GM12878 (cell line): ENCODE measurements around the gene NPEPPS. TPM values are rescaled to one million over a fixed set of nuclear protein-coding genes. Genes with fewer than 3 reads are reported as not detected.
"Not testable (repeated sequence)": the region's sequence is repeated elsewhere in the genome, so short reads cannot be mapped to it uniquely, and the experiment has no call there.

Experiments used
- ATAC-seq: fragments of 200-7000 bp; cut with Tn5 transposase; 3 replicates; pipeline ENCODE4 v1.9.1; 2020; ENCODE audit warnings: mild to moderate bottlenecking, moderate library complexity
- BruUV-seq: library from RNA; stranded (reverse); fragments of 400-500 nt; replicated peaks from 2 replicates; lab custom pipeline; 2021; lab: Mats Ljungman, UMichigan
- CTCF ChIA-PET: fragments of 300-600 bp; sonication (Branson Sonifier 250); formaldehyde crosslinking; extraction: SDS; loops from one replicate; lab custom pipeline; 2021; ENCODE audit warnings: inconsistent platforms; lab: Yijun Ruan, JAX
- POLR2A ChIA-PET: fragments of 350-600 bp; formaldehyde crosslinking; extraction: SDS; loops from one replicate; lab custom pipeline; 2021; ENCODE audit warnings: inconsistent platforms; lab: Charles Lee
- RAD21 ChIA-PET: fragments of 300-600 bp; sonication (Branson Sonifier 250); formaldehyde crosslinking; loops from one replicate; lab custom pipeline; 2023; ENCODE audit warnings: antibody characterized with exemption; ENCODE audit not compliant: unreplicated experiment; lab: Charles Lee
- SMC1A ChIA-PET: fragments of 300-600 bp; sonication (Branson Sonifier 250); formaldehyde crosslinking; loops from one replicate; lab custom pipeline; 2023; ENCODE audit not compliant: unreplicated experiment, uncharacterized antibody; lab: Charles Lee
- DNase-seq: peaks from one replicate; pipeline ENCODE4 v3.0.0-alpha.2; 2011; ENCODE audit warnings: low read depth, low spot score
- FAIRE-seq: peaks from 3 replicates; lab custom pipeline; 2011; peaks lifted over from hg19 to GRCh38; lab: Jason Lieb, UNC
- H2AFZ ChIP-seq: 2 replicates; pipeline ENCODE4 v1.6.0; 2011; ENCODE audit warnings: low read depth, low read length, control low read depth; ENCODE audit not compliant: control insufficient read depth
- H3K27ac ChIP-seq: 2 replicates; pipeline ENCODE4 v1.5.1; 2011; ENCODE audit warnings: control low read depth; ENCODE audit not compliant: control insufficient read depth, insufficient read depth
- H3K27me3 ChIP-seq, 2 experiments: replicated peaks in 1 of 2; 2 replicates each; pipeline versions ENCODE4 v1.6.0 to v1.6.1; 2011; ENCODE audit warnings: low read length in 1 of 2; ENCODE audit not compliant: control insufficient read depth in 2 of 2, insufficient read depth in 2 of 2
- H3K36me3 ChIP-seq, 2 experiments: 2 replicates each; pipeline ENCODE4 v1.5.1; 2011; ENCODE audit warnings: low read length in 1 of 2; ENCODE audit not compliant: control insufficient read depth in 2 of 2, insufficient read depth in 2 of 2
- H3K4me1 ChIP-seq: 2 replicates; pipeline ENCODE4 v1.6.1; 2011; ENCODE audit warnings: mild to moderate bottlenecking, low read length, moderate library complexity, mixed read lengths; ENCODE audit not compliant: control insufficient read depth, insufficient read depth
- H3K4me2 ChIP-seq: 2 replicates; pipeline ENCODE4 v1.6.0; 2011; ENCODE audit warnings: control low read depth; ENCODE audit not compliant: control insufficient read depth, insufficient read depth
- H3K4me3 ChIP-seq: fragments of 200-600 bp; sonication (generic); 2 replicates; pipeline ENCODE4 v1.5.1; 2016
- H3K79me2 ChIP-seq: 2 replicates; pipeline ENCODE4 v1.6.0; 2011; ENCODE audit warnings: low read length; ENCODE audit not compliant: control insufficient read depth, insufficient read depth
- H3K9ac ChIP-seq: 2 replicates; pipeline ENCODE4 v1.8.0; 2011; ENCODE audit warnings: low read length, control low read depth, mixed read lengths; ENCODE audit not compliant: control insufficient read depth, insufficient read depth
- H3K9me3 ChIP-seq: replicated peaks from 3 replicates; pipeline ENCODE4 v1.5.1; 2011; ENCODE audit warnings: mild to moderate bottlenecking, low read length; ENCODE audit not compliant: control insufficient read depth, insufficient read depth
- H4K20me1 ChIP-seq: 2 replicates; pipeline ENCODE4 v1.6.0; 2011; ENCODE audit not compliant: control insufficient read depth, insufficient read depth
- WGBS: methylation state at CpG from one replicate; pipeline ENCODE4 v1.1.6; 2016; ENCODE audit warnings: low lambda C conversion rate; ENCODE audit not compliant: insufficient replicate concordance, insufficient coverage; ENCODE audit errors: missing lambda C conversion rate; 5-methylcytosine and 5-hydroxymethylcytosine counted together
- in situ Hi-C: fragments of 300-500 bp; cut with MboI; formaldehyde crosslinking; loops from 9 replicates; pipeline ENCODE4 v1.14.3; 2018; ENCODE audit warnings: mixed read lengths
- intact Hi-C: fragments of 100-400 bp; cut with micrococcal nuclease; formaldehyde crosslinking; loops from one replicate; pipeline ENCODE4 v1.14.2; 2022; ENCODE audit not compliant: unreplicated experiment
- polyA plus RNA-seq, 11 experiments: library from polyadenylated mRNA; depleted of rRNA in 4 of 11; unstranded in 6 of 11; stranded (reverse) in 5 of 11; fragments of >200 nt; fragmentation: Nextera tagmentation in 4 of 11; fragmentation: Illumina TruSeq in 1 of 11; extraction: Ambion mirVana in 4 of 11; extraction: Trizol in 1 of 11; gene quantifications; 1 replicate in 1 of 11; 2 replicates in 10 of 11; pipeline versions ENCODE4 v1.2.1 to v1.2.3, GENCODE V29; 2011 to 2016; ENCODE audit warnings: inconsistent platforms in 2 of 11, missing spikeins in 2 of 11, low read depth in 1 of 11
- total RNA-seq, 4 experiments: library from RNA; depleted of rRNA in 3 of 4; stranded (reverse); fragments of >200 nt in 3 of 4; fragmentation: Illumina TruSeq in 1 of 4; extraction: Trizol in 1 of 4; gene quantifications; 2 replicates each; pipeline versions ENCODE4 v1.2.1 to v1.2.3, GENCODE V29; 2013 to 2021

Gene NPEPPS
- total and polyA plus RNA-seq, 10 of the 15 experiments (the other 5 are each of a cell fraction or from before 2014, with no cell fraction given): 25.8 to 214 (median 64.6) TPM

DNA sequence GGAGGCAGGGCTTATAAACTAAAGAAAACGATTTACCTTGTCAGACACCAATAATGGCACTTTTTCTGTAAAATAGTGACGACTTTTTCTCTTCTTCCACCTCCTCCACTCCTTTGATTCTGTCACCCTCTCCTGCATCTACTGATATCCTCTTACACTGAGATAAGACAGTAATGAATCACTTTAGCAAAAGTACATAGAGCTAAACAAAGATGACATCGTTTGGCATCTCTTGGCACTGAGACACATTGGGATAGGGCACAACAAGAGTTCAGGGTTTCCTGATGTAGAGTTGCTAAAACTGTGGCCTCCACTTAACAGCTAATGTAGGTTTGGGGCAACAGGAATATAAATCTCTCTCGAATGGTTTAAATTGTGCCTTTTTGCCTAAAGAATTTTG, 10.6 kb upstream of the NPEPPS start:
- in situ Hi-C loops, CTCF ChIA-PET, H3K4me3 ChIP-seq: not testable (repeated sequence)

DNA sequence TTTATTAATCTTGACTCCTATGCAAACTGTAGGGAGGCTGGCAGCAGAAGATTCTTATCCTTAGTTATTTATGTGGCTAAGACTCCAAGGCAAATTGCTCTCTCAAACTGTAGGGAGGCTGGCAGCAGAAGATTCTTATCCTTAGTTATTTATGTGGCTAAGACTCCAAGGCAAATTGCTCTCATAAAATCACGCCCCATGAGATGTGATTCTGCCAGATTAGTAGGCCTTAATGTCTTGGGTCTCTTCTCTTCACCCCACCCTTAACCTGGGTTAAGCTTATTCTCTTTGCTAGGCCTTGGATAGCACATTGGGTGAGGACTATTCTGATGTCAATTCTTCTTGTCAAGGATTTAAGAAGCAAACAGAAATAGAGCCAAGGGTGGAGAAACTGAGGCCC, 9.5 kb upstream of the NPEPPS start:
- H4K20me1 ChIP-seq, H3K4me2 ChIP-seq, H3K4me3 ChIP-seq, H3K4me1 ChIP-seq, H3K9ac ChIP-seq, RAD21 ChIA-PET, H3K27me3 ChIP-seq, ATAC-seq, POLR2A ChIA-PET, DNase-seq, intact Hi-C loops, H3K36me3 ChIP-seq, BruUV-seq, SMC1A ChIA-PET, H3K27ac ChIP-seq, FAIRE-seq, H3K9me3 ChIP-seq, H3K79me2 ChIP-seq, H2AFZ ChIP-seq, CTCF ChIA-PET, in situ Hi-C loops: not testable (repeated sequence)
- 35% methylated on average over 1 of the region's 1 CpG for WGBS

More for the DNA sequence above, 10.6 kb upstream of the NPEPPS start:
- SMC1A ChIA-PET, ATAC-seq, H3K27me3 ChIP-seq, DNase-seq, RAD21 ChIA-PET, H4K20me1 ChIP-seq, H3K9me3 ChIP-seq, BruUV-seq, POLR2A ChIA-PET, H3K79me2 ChIP-seq, H3K4me2 ChIP-seq, H3K9ac ChIP-seq, intact Hi-C loops, H3K36me3 ChIP-seq, H2AFZ ChIP-seq, FAIRE-seq, H3K4me1 ChIP-seq, H3K27ac ChIP-seq: not testable (repeated sequence)
- 13% methylated on average over 3 of the region's 4 CpGs for WGBS

DNA sequence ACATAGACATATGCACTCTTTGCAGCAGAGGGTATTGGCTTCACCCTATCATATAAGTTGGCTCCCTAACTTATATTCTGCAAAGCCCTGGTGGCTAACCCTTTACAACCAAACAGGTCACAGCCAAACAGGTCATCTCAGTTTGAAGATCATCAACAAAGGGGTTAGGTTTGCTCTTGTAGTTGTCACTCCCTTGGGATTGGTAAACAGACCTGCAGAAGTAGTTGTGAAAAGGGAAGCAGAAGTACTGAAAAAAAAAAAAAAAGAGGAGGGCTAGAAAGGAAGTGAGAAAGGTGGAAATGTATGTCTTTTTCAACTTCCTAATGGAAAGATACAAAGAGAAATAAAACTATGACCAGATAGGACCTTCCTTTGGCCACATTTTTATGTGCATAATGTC, 8.6 kb upstream of the NPEPPS start:
- POLR2A ChIA-PET, RAD21 ChIA-PET, H3K9me3 ChIP-seq, ATAC-seq, in situ Hi-C loops, SMC1A ChIA-PET, H3K36me3 ChIP-seq, H2AFZ ChIP-seq, DNase-seq, H3K4me1 ChIP-seq, FAIRE-seq, CTCF ChIA-PET, H3K27me3 ChIP-seq, BruUV-seq, H3K4me3 ChIP-seq, H3K79me2 ChIP-seq, H3K4me2 ChIP-seq, intact Hi-C loops, H3K9ac ChIP-seq, H4K20me1 ChIP-seq, H3K27ac ChIP-seq: not testable (repeated sequence)

DNA sequence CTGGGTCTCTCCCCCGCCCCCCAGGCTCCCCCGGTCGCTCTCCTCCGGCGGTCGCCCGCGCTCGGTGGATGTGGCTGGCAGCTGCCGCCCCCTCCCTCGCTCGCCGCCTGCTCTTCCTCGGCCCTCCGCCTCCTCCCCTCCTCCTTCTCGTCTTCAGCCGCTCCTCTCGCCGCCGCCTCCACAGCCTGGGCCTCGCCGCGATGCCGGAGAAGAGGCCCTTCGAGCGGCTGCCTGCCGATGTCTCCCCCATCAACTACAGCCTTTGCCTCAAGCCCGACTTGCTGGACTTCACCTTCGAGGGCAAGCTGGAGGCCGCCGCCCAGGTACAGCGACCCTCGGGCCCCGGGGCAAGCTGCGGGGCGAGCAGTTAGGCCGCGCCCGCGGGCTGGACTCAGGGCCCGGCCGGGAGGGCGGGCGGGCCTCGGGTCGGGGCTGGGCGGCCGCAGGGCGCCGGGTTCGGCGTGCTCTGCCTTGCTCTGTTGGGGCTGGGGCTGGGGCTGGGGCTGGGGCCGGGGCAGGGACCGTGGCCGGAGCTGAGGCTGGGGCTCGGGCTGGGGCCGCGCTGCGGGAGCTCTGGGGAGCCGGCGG, 419 bp downstream of the NPEPPS start:
- SMC1A ChIA-PET, DNase-seq, intact Hi-C loops, H3K4me2 ChIP-seq, H3K27me3 ChIP-seq, H2AFZ ChIP-seq, H3K4me1 ChIP-seq, CTCF ChIA-PET, H3K36me3 ChIP-seq, H3K9ac ChIP-seq, FAIRE-seq, H4K20me1 ChIP-seq, in situ Hi-C loops, H3K9me3 ChIP-seq, BruUV-seq: not testable (repeated sequence)
- Histone ChIP-seq H3K27ac (peak overlapping the region; percentile 25; the same call in 1 of the 2 replicates), H3K4me3 (peak overlapping the region; percentile 81; the same call in 1 of the 2 replicates), H3K79me2 (peaks cover 15% of the 10 kb centered on the region)
- ChIA-PET POLR2A (interaction anchor here (0.6 kb wide), 1 partner anchor 420 kb away, joined by 3 read pairs; no protein-coding TSS in a partner anchor), RAD21 (interaction anchor here (1.3 kb wide), 1 partner anchor 118 kb away, joined by 5 read pairs; no protein-coding TSS in a partner anchor)
- peak; percentile 77 for ATAC-seq
- no CpG with 5 or more reads among the region's 61 CpGs for WGBS
